Activated T-helper 17 cell treated with anti-CD3 and anti-CD28 coated beads, Interleukin-2, amount 50 U/mL, for 72 hours (primary cell): ENCODE results near the gene ALDH4A1. TPM values are rescaled to one million over a fixed set of nuclear protein-coding genes. Genes with fewer than 3 reads are reported as not detected.

Experiments used
- ATAC-seq: fragments of 150-1000 bp; cut with Tn5 transposase; replicated peaks from 2 replicates; pipeline ENCODE4 v1.10.0; 2021; ENCODE audit warnings: mild to moderate bottlenecking, moderate library complexity
- H3K27ac Mint-ChIP-seq: one replicate; pipeline ENCODE4 v1.8.0; 2022; ENCODE audit warnings: mixed read lengths
- H3K27me3 Mint-ChIP-seq: one replicate; pipeline ENCODE4 v1.8.0; 2022; ENCODE audit warnings: mixed read lengths
- H3K36me3 Mint-ChIP-seq: one replicate; pipeline ENCODE4 v1.8.0; 2022; ENCODE audit warnings: low read depth, mild to moderate bottlenecking, mixed read lengths
- H3K4me1 Mint-ChIP-seq: one replicate; pipeline ENCODE4 v1.8.0; 2022; ENCODE audit warnings: mixed read lengths
- H3K4me3 Mint-ChIP-seq: one replicate; pipeline ENCODE4 v1.8.0; 2022; ENCODE audit warnings: mild to moderate bottlenecking, mixed read lengths
- H3K9me3 Mint-ChIP-seq: one replicate; pipeline ENCODE4 v1.8.0; 2022; ENCODE audit warnings: mixed read lengths
- total RNA-seq, 2 donors: library from RNA; stranded (reverse); gene quantifications; one replicate each; pipeline ENCODE4 v1.2.3, GENCODE V29; 2022

The ALDH4A1 gene
- total RNA-seq, 2 donors from 2014 or later, result 3.5 to 4.8 TPM

GRCh38 chr1:18932879-18933278 is 30.5 kb upstream of the ALDH4A1 start:
- Mint-ChIP-seq H3K27me3 (no peaks in the 10 kb centered on the region), H3K4me3 (peak overlapping the region; percentile 83), H3K4me1 (peaks cover 57% of the 10 kb centered on the region), H3K27ac (peak overlapping the region; percentile 79), H3K36me3 (peaks cover 5% of the 10 kb centered on the region), H3K9me3 (no peaks in the 10 kb centered on the region)
- no peak for ATAC-seq

GRCh38 chr1:18932387-18932786 is 30.0 kb upstream of the ALDH4A1 start:
- Mint-ChIP-seq H3K9me3 (no peaks in the 10 kb centered on the region), H3K27me3 (no peaks in the 10 kb centered on the region), H3K27ac (peak overlapping the region; percentile 79), H3K4me3 (peak overlapping the region; percentile 83), H3K36me3 (peaks cover 5% of the 10 kb centered on the region), H3K4me1 (peaks cover 62% of the 10 kb centered on the region)
- peak; percentile 27 for ATAC-seq

DNA sequence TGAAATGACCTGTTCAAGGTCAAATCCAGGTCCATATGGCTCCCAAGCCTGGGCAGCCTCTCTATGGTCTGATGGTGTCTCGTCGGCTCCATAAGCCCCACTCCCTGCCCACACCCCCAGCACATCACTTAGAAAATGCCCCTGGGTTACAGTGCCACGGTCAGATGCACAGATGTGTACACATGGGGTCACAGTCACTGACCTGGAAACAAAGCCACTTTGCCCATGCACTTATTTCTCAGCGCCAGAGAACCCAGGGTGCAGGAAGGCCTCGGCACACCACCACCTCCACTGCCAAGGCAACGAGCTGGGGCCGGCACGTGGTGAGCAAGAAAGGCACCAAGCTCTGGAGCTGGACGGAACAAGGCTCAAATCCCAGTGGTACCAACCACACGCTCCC is 29.4 kb upstream of the ALDH4A1 start:
- Mint-ChIP-seq H3K36me3 (peaks cover 2% of the 10 kb centered on the region), H3K27me3 (no peaks in the 10 kb centered on the region), H3K4me3 (peak overlapping the region; percentile 83), H3K9me3 (no peaks in the 10 kb centered on the region), H3K27ac (peak overlapping the region; percentile 79), H3K4me1 (peaks cover 55% of the 10 kb centered on the region)
- ATAC-seq, result no peak

- H3K36me3 Mint-ChIP-seq, result no peaks in the 10 kb centered on the region
- ATAC-seq, result no peak
- H3K4me1 Mint-ChIP-seq, result peaks cover 53% of the 10 kb centered on the region
- H3K27ac Mint-ChIP-seq, result peak overlapping the region; percentile 15
- peak overlapping the region; percentile 83 for H3K4me3 Mint-ChIP-seq
- no peaks in the 10 kb centered on the region for H3K9me3 Mint-ChIP-seq
- no peaks in the 10 kb centered on the region for H3K27me3 Mint-ChIP-seq
Measured at GRCh38 chr1:18929686-18930085, 27.3 kb upstream of the ALDH4A1 start.

DNA sequence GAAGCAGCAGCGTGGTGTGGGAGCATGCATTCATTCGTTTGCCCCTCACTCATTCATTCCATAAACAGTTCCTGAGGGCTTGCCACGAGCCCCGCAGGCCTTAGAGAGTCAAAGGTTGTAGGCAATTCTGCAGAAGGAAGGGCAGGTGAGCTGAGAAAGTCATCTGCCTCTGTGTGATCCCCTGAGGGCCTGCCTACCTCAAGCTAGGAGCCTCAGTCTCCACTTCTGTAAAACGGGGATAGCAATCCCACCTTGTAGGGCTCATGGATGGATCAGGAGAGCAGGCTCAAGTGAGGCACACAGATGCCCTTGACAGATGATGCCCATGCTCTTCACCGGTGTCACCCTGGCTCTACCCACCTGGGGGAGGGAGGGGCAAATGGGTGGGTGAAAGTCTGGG is 26.6 kb upstream of the ALDH4A1 start:
- Mint-ChIP-seq H3K36me3 (no peaks in the 10 kb centered on the region), H3K27ac (peak overlapping the region; percentile 96), H3K27me3 (no peaks in the 10 kb centered on the region), H3K9me3 (no peaks in the 10 kb centered on the region), H3K4me1 (peaks cover 53% of the 10 kb centered on the region), H3K4me3 (peak overlapping the region; percentile 83)
- no peak for ATAC-seq

- Mint-ChIP-seq H3K4me3 (peak overlapping the region; percentile 83), H3K27ac (peak overlapping the region; percentile 96), H3K9me3 (no peaks in the 10 kb centered on the region), H3K4me1 (peaks cover 49% of the 10 kb centered on the region), H3K27me3 (no peaks in the 10 kb centered on the region), H3K36me3 (no peaks in the 10 kb centered on the region)
- ATAC-seq, result no peak
Measured at GRCh38 chr1:18928406-18928805, 26.1 kb upstream of the ALDH4A1 start.

DNA sequence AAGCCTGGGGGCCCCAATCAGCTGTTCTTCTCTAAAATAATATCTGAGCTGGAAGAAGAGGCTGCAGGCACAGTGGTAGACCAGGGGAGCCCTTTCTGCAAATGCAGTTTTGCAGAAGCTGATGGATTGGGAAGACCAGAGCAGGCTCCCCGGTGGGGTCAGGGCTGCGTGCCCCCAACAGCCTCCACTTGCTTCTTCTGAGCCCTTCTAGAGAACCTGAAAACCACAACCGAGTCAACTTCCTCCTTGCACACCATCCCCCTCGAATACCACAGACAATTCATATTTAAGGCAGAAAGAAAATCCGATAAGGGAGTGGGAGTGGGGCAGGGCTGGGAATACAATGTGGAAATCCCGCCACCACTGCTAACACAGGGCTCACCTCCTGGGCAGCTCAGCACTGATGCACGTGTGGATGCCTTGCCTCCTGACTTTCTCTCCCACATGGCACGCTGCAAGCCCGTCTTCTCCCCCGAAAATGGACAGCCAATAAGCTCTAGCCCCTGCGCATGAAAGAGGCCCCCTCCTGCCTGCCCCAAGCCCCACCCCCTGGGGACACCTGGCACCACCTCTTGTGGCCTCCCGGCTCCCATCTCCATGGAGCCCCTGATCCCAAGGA is 25.4 kb upstream of the ALDH4A1 start:
- Mint-ChIP-seq H3K9me3 (no peaks in the 10 kb centered on the region), H3K27me3 (no peaks in the 10 kb centered on the region), H3K27ac (peak overlapping the region; percentile 96), H3K36me3 (no peaks in the 10 kb centered on the region), H3K4me3 (peak overlapping the region; percentile 83), H3K4me1 (peaks cover 48% of the 10 kb centered on the region)
- peak; percentile 47 for ATAC-seq

DNA sequence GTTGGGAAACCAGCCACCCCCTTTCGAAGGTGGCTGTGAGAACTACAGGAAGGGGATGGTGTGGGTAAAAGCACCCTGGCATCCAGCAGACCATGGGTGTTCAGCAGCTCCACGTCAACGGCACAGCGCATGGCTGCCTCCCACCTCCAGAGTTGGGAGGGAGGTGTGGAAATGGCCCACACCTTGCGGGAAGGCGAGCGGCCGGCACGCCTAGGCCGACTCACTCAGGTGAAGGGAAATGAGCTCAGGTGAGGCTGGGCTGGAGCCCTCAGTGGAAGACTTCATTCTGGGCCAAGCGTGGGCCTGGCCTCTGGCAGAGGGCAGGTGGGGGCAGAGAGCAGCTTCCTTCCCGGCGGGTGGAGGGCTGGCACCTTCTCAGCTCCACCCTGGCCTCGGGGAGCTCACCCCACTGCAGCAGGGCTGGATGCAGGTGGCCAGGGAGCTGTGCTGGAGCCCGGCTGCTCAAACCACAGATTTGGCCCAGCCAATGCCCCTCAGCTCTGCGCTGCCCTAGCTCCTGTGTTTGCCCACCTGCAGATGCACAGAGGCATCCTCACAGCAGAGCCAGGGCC is 24.8 kb upstream of the ALDH4A1 start:
- H3K9me3 Mint-ChIP-seq, result no peaks in the 10 kb centered on the region
- peak; percentile 50 for ATAC-seq
- peak overlapping the region; percentile 83 for H3K4me3 Mint-ChIP-seq
- peak overlapping the region; percentile 96 for H3K27ac Mint-ChIP-seq
- no peaks in the 10 kb centered on the region for H3K27me3 Mint-ChIP-seq
- H3K4me1 Mint-ChIP-seq, result peaks cover 43% of the 10 kb centered on the region
- H3K36me3 Mint-ChIP-seq, result no peaks in the 10 kb centered on the region

GRCh38 chr1:18926315-18927081 is 24.1 kb upstream of the ALDH4A1 start:
- ATAC-seq, result peak; percentile 91
- peak overlapping the region; percentile 83 for H3K4me3 Mint-ChIP-seq
- H3K27me3 Mint-ChIP-seq, result no peaks in the 10 kb centered on the region
- H3K4me1 Mint-ChIP-seq, result peaks cover 37% of the 10 kb centered on the region
- H3K9me3 Mint-ChIP-seq, result no peaks in the 10 kb centered on the region
- no peaks in the 10 kb centered on the region for H3K36me3 Mint-ChIP-seq
- peak overlapping the region; percentile 96 for H3K27ac Mint-ChIP-seq

DNA sequence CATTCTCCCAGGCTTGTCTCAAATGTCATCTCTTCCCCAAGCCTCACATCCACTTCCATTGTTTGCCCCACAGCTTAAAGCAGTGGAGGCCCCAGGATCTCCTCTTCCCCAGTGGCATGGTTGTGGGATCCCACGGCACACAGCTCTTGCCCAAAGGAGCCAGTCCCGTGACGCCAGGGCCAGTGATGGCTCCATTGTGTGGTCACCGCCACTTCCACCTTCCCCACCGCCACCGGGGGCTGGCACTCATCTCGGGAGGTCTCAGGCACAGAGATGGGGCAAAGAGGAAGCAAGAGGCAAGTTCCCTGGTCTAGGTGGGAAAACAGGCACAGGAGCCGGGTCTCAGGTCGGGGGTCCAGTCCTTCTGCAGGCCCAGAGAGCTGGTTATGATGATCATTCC is 22.9 kb upstream of the ALDH4A1 start:
- Mint-ChIP-seq H3K27me3 (no peaks in the 10 kb centered on the region), H3K27ac (peak overlapping the region; percentile 15), H3K4me3 (peak overlapping the region; percentile 83), H3K9me3 (no peaks in the 10 kb centered on the region), H3K36me3 (peaks cover 2% of the 10 kb centered on the region), H3K4me1 (peaks cover 32% of the 10 kb centered on the region)
- no peak for ATAC-seq

DNA sequence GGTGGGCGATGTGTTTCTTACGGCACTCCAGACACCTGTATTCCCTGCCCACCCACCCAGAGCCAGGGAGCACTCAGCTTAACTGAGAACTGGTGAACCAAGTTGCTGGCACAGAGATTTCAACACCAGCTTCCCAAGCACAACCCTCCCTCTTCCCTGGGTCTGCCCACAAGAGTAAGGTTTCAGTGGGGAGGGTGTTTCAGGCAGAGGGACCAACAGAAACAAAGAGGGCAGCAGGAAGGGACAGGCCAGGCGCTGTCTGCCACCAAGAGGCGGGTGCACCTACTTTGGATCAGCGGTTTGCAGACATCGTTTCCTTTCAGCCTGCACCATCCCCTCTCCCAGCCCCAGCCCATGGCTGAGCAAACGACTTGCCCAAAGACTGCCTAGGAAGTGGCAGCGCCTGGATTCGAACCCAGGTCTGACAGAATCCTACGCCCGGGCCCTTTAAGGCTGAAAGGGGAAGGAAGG is 21.9 kb upstream of the ALDH4A1 start:
- Mint-ChIP-seq H3K27ac (no peak overlapping the region), H3K27me3 (no peaks in the 10 kb centered on the region), H3K36me3 (peaks cover 11% of the 10 kb centered on the region), H3K4me3 (peak overlapping the region; percentile 83), H3K4me1 (peaks cover 24% of the 10 kb centered on the region), H3K9me3 (no peaks in the 10 kb centered on the region)
- ATAC-seq, result no peak

GRCh38 chr1:18923756-18924211 is 21.4 kb upstream of the ALDH4A1 start:
- no peaks in the 10 kb centered on the region for H3K9me3 Mint-ChIP-seq
- peak overlapping the region; percentile 83 for H3K4me3 Mint-ChIP-seq
- no peak for ATAC-seq
- H3K4me1 Mint-ChIP-seq, result peaks cover 21% of the 10 kb centered on the region
- peak overlapping the region; percentile 58 for H3K27ac Mint-ChIP-seq
- H3K27me3 Mint-ChIP-seq, result no peaks in the 10 kb centered on the region
- H3K36me3 Mint-ChIP-seq, result peaks cover 16% of the 10 kb centered on the region

DNA sequence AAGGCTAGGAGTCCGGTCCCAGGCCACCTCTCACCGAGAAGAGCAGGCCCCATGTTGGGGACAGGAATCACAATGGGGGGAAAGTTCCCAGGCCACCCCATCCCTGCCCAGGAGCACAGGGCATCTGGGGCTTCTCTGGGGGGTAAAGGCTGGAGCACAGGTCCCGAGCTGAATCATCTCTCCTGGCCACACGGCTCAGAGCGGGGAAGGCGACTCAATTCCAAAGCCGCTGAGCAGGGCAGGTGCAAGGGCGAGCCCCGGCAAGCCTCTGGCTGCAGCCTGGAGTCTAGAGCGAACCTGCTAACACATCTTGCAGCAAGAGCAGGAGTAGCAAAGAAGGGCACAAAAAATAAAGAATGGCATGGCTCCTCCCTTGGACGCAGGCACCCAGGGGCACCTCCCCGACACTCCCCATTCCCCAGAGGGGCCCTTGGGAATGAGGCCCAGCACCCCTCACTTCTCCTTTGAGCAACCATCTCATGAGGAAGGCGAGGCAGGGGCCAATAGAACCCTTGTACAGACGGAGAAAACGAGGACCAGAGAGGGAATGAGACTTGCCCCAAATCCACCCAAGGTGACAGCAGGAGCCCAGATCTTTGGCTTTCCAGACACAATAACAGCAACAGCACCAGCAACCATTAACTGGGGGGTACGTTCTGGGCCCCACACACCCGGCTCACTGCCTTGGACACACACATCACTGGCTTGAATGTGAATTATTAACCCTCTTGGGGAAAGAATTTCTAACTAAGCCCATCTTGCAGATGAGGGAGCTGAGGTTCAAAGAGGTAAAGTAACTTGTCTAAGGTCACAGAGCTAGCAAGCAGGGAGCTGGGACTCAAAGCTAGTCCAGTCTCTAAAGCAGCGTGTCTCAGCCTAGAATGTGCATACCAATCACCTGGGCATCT is 20.7 kb upstream of the ALDH4A1 start:
- H3K4me3 Mint-ChIP-seq, result peak overlapping the region; percentile 83
- H3K4me1 Mint-ChIP-seq, result peaks cover 18% of the 10 kb centered on the region
- ATAC-seq, result no peak
- H3K27me3 Mint-ChIP-seq, result no peaks in the 10 kb centered on the region
- H3K9me3 Mint-ChIP-seq, result no peaks in the 10 kb centered on the region
- peaks cover 23% of the 10 kb centered on the region for H3K36me3 Mint-ChIP-seq
- H3K27ac Mint-ChIP-seq, result peak overlapping the region; percentile 58

DNA sequence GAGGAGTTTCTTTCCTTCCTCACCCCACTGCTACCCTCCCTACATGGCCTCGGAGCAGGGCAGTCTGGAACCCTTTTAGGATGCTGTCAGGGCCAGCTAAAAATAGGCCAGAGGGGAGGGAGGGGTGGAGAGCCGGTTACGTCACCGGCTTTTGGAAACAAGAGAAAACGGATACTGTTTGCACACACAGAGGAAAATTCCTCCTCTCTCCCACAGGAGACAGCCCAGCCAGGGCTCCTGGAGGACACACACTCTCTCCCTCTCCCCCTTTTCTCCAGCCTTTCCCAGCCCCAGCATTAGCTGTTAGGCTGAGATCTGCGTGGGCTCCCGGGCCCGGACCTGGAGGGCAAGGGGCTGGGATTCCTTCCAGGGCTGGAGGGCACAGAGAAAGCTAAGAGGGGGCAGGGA is 20.0 kb upstream of the ALDH4A1 start:
- H3K36me3 Mint-ChIP-seq, result peaks cover 26% of the 10 kb centered on the region

More for the DNA sequence above, 20.0 kb upstream of the ALDH4A1 start:
- ATAC-seq, result no peak
- Mint-ChIP-seq H3K27ac (peak overlapping the region; percentile 58), H3K4me1 (peaks cover 11% of the 10 kb centered on the region), H3K4me3 (no peak overlapping the region), H3K9me3 (no peaks in the 10 kb centered on the region), H3K27me3 (no peaks in the 10 kb centered on the region)
